Stimulated activated CD4-positive, alpha-beta T cell treated with anti-CD3 and anti-CD28 coated beads, TNF-alpha, amount 100 ng/mL, for 4 hours (primary cell): Measurements from ENCODE around the gene UBXN11.
"Not testable (repeated sequence)": the region's sequence is repeated elsewhere in the genome, so short reads cannot be mapped to it uniquely, and the experiment has no call there.

Source experiments
- DNase-seq, 3 experiments: peaks; one replicate each; pipeline ENCODE4 v3.0.0-alpha.2; 2020; ENCODE audit warnings: low read depth in 3 of 3

Gene UBXN11

DNA sequence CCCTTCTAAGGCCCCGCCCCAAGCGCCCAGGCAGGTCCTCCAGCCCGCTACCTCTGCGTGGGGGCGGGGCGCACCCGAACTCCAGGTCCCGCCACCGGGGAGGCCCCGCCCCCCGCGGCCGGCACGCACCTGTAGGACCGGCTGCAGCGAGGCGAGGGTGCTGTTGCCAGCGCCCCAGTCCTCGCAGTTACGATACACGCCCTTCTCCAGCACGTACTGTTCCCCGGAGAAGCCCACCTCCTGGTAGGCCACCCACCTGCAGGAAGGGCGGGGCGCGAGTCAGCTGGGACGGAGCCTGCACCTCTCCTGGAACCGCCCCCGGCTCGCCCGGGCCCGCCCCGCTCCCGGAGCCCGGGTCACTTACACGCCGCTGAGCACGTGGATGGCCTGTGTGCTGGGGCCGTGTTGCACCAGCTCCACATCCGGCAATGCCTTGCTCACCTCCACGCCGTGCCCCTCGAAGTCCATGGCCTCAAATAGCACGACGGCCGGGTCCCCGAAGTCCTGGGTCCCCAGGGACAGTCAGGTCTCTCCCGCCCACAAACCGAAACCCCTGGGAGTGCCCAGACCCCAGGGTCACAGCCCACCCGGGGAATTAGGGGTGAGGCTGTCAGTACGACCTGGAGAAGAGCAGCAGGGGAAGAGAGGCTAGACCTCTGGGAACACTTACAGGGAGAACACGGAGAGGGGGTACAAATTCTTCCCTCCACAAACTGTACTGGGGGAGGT is 30.2 kb upstream of the UBXN11 start:
- DNase-seq = peak; percentile 81 to 83 (median 82)

DNA sequence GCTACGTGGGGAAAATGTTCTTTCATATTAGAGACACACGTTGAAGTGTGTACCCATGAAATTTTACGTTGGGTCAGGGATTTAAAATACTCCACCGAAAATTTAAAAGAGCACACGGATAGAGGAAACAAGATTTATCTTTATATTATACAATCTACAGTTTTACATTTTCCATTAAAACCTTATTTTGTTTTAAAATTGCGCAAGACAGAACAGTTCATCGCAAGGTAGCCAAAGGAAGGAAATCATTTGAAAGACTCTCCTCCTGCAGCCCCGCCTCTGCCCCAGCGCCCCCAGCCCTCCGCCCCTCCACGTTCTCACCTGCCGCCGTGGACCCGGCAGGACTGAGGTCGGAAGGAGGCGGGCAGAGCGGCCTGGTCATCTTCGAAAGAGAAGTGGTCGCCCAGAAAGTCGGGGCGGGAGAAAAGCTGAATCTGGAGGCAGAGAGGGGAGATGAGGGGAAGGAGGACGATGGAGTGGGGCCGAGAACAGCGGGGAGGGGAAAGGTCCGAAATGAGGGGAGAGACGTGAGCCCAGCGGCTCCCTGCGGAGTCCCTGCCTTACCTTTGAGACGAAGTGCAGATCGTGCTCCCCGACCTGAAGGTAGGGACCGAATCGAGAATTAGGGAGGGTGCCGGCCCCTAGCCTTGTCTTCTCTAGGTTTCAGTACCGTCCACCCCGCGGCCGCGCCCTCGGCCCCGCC is 29.5 kb upstream of the UBXN11 start:
- no peak for DNase-seq

DNA sequence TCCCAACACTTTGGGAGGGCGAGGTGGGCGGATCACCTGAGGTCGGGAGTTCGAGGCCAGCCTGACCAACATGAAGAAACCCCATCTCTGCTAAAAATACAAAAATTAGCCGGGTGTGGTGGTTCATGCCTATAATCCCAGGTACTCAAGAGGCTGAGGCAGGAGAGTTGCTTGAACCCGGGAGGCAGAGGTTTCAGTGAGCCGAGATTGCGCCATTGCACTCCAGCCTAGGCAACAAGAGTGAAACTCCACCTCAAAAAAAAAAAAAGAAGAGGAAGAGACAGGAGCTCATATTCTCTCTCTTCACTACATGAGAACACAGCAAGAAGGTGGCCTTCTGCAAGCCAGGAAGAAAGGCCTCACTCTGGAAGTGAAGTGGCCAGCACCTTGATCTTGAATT is 26.9 kb upstream of the UBXN11 start:
- DNase-seq = not testable (repeated sequence)

DNA sequence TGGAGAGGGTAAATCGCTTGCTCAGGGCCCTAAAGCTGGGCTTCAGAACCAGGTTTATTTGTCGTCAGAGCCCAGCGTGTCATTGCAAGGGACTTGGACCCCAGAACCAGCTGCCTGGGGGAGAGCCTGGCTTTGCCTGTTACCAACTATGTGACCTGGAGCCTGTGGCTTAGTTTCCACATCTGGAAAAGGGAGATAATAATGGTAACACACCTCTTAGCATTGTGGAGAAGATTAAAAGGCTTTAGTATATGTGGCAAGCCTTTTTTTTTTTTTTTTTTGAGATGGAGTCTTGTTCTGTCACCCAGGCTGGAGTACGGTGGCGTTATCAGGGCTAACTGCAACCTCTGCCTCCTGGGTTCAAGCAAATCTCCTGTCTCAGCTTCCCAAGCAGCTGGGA is 23.8 kb upstream of the UBXN11 start:
- DNase-seq = no peak

DNA sequence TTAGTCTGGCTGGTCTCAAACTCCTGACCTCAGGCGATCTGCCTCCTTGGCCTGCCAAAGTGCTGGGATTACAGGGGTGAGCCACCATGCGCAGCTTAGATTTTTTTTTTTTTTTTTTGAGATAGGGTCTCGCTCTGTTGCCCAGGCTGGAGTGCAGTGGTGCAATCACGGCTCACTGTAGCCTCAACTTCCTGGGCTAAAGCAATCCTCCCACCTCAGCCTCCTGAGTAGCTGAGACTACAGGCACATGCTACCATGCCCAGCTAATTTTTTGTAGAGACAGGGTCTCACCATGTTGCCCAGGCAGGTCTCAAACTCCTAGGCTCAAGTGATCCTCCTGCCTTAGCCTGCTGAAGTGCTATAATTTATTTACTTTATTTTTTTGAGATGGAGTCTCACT is 22.9 kb upstream of the UBXN11 start:
- DNase-seq = not testable (repeated sequence)

DNA sequence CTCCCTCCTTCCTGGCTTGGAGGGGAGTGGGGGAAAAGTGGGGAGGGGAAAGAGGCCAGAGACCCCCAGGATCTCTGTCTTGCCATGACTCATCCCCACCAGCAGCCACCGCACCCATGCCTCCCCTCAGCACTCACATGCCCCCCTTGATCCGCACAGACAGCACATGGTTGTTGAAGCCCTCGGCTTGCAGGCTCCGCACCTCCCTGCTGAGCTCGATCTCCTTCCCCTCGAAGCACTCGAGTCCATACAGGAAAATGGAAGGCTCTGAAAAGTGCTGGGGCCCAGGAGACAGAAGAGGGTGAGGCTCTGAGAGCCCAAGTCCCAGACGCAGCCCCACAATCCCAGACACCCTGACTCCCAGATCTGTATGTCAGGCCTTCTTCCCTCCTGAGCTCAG is 22.2 kb upstream of the UBXN11 start:
- no peak for DNase-seq

DNA sequence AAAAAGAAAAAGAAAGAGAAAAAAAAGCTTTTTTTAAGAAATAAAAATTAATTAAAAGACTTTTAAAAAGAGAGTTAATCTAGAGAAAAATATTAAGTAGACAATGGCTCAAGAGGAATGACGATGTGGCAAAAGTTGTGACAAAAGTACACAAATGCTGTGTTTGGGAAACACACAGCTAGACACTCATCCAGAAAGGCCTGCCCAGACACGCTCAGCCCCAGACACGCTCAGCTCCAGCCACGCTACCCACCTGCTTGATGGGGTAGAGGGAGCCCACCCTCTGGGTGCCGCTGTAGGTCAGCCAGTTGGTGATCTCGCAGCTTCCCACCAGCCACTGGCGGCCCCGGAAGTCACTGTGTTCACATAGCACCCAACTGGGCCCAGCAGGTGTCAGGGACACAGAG is 21.5 kb upstream of the UBXN11 start:
- DNase-seq = no peak

DNA sequence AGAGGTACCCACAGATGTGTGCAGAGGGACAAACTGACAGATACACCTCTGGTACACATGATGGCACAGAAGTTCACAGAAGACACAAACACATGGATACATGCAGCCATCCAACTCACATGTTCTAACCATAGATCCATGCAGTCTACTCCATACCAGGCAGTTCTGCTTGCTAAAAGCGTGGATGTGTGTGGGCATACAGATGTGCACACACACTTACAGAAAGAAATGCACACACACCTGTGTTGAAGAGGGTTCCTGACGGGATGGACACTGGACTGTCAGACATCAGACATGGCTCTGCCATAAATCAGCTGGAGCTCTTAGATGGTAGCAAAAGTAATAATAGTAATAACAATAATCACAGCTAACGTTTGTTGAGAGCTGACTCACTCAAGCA is 18.1 kb upstream of the UBXN11 start:
- no peak for DNase-seq

DNA sequence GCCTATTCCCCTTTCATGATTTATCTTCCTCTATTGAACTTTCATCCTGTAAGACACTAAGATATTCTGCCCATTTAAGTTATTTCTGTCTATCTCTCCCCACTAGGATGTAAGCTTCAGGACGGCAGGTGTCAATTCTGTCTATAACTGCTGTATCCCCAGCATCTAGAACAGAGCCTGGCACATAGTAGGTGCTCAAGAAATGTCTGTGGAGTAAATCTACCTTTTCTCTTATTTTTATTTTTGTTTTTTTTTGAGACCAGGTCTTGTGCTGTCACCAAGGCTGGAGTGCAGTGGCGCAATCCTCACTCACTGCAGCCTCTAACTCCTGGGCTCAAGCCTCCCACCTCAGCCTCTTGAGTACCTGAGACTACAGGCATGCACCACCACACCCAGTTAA is 16.9 kb upstream of the UBXN11 start:
- DNase-seq = no peak

DNA sequence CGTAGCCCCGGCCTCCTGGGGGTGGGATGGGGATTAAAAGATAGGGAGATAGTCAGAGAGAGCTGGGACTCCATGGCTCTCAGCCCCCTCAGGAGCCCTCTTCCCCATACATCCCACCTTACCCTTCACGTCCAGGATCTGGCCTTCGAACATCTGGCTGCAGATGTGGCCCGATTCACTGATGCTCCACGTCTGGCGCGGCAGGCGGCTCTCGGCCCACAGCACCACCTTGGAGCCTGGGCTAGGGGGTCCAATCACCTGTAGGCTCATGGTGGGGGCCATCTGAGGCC is 15.6 kb upstream of the UBXN11 start:
- DNase-seq = no peak

DNA sequence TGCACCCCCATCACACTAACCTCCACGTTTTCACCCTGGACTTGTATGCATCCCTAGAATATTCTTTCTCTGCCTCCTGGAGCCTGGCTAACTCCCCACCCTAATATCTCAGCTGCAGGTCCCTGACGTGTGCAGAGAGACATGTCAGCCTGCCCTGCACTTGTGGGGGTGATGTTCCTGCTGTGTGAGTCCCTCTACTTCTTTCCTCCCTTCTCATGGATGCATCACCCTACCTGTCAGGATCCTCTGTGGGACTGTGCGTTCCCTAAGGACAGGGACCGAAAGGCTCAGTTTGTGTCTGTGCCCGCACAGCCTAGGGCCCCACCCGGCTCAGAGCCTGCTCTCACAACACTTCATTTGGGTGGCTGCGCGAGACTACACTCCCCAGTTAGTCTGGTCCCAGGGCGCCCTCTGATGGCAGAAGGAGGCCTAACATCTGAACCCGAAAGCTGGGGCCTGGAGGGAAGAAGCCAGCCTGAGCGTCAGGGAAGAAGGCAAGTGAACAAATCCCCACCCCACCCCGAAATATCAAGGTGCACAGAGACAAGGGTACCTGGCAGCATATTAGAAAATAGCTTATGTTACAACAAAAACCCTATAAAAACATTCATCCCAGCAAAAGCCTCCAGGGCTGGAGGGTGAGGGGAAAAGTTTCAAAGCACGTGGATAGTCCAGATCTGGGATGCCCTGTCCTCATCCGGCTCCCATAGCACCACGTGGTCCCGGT is 15.0 kb upstream of the UBXN11 start:
- DNase-seq = peak; percentile 91 to 95 (median 93)

DNA sequence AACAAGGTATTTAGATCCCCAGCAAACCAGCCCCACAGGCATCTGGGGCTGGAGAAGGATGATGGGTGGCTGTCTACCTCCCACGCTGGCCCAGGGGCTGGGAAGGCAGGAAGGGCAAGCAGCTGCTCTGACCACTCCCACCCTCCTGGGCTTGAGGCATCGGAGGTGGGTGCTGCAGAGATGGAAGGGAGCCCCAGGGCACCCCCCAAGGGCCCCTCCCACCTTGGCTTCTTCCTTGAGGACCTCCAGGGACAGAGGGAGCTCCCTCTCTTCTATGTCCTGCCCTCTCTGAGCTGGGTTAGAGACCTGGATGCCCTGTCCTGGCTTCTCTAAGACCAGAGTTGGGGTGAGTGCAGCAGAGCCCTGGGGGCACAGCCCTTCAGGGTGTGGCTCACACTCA is 14.5 kb upstream of the UBXN11 start:
- no peak for DNase-seq

DNA sequence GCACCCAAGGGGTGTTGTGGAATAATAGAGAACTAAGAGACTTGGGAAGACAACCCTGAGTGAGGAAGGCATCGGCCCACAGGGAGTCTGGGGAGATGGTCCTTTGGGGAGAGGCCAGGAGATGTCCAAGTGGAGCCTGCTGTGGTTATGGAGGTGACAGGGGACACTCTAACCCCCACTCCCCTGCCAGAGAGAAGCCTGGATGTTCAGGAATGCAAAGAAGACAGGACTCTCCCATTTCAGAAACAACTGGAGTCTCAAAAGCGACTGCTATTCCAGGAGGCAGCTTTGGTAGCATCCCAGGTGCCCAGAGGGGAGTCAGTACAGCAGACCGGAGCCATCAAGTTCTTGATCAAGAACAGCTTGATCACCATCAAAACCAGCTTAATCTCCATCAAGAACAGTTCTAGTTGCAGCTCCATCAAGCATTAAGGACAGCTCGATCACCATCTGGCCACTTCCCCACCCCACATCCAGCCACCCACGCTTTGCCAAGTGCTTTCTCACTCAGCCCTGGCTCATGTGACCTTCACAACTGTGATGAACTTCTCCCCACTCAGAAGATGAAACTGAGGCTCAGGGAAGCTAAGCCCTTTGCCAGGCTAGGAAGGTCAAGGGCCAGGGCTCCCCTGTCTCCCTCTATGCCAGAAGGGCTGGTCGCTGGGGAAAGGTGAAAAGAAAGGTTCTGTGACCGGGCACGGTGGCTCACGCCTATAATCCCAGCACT is 12.1 kb upstream of the UBXN11 start:
- no peak for DNase-seq

DNA sequence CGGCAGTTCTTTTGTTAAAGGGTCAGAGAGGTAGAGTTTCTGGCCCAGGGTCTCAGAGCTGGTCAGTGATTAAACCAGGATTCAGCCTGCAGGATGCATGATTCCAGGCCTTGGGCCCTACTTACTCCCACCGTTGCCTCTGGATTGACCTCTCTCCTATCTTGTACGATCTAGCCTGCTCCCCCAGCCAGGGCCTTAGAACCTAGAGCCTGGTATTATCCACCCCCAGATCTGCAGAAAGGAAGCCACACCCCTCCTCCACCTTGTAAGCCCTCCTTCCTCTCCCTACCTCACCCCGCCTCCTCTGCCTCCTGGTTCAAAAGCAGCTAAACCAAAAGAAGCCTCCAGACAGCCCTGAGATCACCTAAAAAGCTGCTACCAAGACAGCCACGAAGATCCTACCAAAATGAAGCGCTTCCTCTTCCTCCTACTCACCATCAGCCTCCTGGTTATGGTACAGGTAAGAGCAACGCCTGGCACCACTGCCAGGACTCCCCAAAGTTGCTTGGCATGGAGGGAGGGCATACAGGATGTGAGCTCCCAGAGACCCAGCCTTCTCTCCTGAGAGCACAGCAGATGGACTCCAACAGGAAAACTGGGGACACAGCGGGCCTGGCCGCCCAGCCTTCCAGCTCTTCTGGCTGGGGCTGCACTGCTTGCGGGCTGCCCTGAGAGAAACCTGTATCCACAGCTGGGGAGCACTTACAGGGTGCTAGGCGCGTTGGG is 11.3 kb upstream of the UBXN11 start, which contains the start of gene CD52:
CD52 (plus strand) TSS at position 347 of the 726 bp plus-strand sequence; CDS start at position 407, 60 bp downstream.
- peak; percentile 35 to 74 (median 54) for DNase-seq

DNA sequence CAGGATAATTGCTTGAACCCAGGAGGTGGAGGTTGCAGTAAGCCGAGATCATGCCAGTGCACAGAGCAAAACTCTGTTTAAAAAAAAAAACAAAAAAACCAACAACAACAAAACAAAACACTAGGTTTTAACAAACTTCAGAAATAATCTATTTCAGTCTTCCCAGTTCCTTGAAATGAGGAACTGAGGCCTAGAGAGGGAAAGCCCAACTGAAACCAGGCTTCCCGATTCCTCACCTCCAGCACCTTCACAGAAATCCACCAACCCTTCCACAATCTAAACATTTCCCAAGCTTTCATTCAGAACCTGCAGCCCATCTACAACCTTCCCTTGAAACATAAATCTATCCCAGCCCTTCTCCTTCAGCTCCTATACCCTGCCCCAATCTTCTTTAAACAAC is 10.7 kb upstream of the UBXN11 start:
- DNase-seq = no peak

DNA sequence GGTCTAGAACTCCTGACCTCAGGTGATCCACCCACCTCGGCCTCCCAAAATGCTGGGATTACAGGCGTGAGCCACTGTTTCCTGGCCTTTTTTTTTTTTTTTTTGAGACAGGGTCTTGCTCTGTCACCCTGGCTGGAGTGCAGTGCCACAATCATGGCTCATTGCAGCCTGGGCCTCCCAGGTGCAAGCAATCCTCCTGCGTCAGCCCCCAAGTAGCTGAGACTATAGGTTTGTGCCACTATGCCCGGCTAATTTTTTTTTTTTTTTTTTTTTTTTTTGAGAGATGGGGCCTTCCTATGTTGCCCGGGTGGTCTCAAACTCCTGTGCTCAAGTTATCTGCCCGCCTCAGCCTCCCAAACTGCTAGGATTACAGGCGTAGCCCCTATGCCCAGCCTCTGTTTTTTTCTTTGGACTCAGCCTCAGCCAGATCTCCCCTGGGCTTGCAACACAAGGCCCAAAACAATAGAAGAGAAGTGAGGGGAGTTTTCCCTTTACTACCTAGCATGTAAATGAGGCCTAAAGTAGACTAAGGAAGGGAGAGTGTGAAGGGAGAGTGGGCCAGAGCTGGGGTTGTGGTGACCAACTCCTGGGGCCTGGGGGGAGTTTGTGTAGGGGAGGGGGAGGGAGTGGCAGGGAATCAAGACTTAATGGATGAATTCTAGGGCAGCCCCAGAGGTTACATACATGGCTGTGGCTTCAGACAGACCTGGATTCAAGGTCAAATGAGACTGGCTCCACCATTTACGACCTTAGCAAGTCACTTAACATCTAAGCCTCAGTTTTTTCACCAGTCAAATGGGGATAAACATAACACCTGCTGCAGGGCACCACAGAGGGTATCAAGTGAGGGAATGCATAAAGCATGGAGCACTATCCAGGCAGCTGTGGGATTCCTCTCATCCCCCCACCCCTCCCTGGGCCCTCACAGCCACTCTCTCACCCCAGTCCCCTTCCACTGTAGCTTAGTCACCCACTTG is 9.7 kb upstream of the UBXN11 start:
- no peak for DNase-seq

DNA sequence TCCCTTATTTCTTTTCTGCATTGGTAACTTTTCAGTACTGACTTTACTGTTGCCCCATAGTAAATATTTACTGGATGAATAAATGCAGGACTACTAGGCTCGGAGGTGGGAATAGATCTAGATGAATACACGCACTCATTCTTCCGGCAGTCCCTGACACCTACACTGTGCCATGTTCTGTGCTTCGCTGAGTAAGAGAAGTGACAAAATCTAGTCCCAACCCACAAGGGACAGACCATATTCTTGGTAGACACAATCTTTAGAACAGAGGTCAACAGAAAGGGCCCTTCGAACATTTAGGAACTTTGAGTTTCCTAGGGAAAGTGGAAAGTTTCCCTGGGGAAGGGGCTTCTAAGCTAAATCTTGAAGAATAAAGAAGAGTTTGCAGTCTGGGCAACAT is 8.1 kb upstream of the UBXN11 start:
- no peak for DNase-seq

DNA sequence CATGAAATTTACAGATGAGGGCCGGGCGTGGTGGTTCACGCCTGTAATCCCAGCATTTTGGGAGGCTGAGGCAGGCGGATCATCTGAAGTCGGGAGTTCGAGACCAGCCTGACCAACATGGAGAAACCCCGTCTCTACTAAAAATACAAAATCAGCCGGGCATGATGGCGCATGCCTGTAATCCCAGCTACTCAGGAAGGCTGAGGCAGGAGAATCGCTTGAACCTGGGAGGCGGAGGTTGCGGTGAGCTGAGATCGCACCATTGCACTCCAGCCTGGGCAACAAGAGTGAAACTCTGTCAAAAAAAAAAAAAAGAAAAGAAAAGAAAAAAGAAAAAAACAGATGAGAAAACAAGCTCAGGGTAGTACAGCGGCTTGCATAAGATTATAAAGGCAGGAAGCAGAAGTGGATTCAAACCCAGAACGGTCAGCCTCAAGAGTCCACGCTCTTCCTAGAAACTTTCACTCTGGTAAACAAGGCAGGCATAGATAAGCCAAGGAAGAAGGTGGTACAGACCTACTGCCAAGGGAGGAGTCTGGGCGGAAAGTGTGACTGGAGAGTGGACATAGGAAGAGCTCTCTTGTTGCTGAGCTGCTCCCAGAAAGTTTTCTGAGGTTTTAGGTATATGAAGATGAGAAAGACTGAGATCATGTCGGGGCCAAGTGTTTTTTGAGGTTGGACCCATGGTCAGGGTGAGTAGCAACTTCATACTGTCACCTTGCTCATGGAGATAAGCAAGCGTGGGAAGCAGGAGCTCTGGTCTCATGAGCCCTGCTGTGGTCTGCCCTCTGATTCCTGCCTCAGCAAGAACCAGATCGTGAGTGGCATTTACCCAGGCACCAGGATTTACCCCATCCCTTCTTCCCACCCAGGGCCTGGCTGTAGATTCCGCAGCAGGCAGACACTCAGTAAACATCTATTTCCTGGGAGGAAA is 1.8 kb upstream of the UBXN11 start:
- DNase-seq = not testable (repeated sequence)

DNA sequence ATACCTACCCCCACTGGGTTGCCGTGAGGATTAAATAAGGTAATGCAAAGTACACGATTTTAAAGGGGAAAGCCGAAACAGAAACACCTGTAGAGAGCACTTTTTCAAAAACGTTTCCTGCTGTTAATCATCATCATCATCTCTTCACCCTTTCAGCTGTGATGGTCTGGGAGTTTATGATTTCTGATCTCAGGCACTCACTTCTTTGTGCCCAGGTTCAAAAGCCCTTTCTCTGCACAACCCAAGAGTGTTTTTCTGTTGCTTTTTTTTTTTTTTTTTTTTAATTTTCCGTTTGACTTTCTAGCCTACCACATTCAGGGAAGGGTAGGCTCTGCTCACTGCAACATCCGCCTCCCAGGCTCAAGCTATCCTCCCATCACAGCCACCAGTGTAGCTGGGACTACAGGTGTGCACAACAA is 936 bp upstream of the UBXN11 start:
- no peak for DNase-seq
